Natural killer cell (primary cell): ENCODE measurements around the gene RBFOX2. TPM values are rescaled to one million over a fixed set of nuclear protein-coding genes. Genes with fewer than 3 reads are reported as not detected.

Experiments used
- ATAC-seq, 3 donors: fragments of 150-1000 bp in 2 of 3; fragments of 200-7000 bp in 1 of 3; cut with Tn5 transposase; 1 replicate in 1 of 3; 2 replicates in 2 of 3; pipeline ENCODE4 v1.10.0; 2021; ENCODE audit warnings: mild to moderate bottlenecking in 2 of 3, moderate library complexity in 2 of 3
- DNase-seq, 2 donors: peaks; one replicate each; pipeline versions ENCODE4 v3.0.0 to v3.0.0-alpha.2; 2013 to 2021; ENCODE audit warnings: mixed read lengths in 1 of 2
- H3K27ac ChIP-seq: one replicate; pipeline ENCODE4 v1.5.1; 2013; ENCODE audit warnings: mild to moderate bottlenecking, low read length
- H3K27me3 ChIP-seq: one replicate; pipeline ENCODE4 v1.6.1; 2013; ENCODE audit warnings: low read length; ENCODE audit not compliant: control insufficient read depth, insufficient read depth
- H3K36me3 ChIP-seq: one replicate; pipeline ENCODE4 v1.6.1; 2013; ENCODE audit warnings: low read length; ENCODE audit not compliant: control insufficient read depth, insufficient read depth
- H3K4me1 ChIP-seq: one replicate; pipeline ENCODE4 v1.6.1; 2013; ENCODE audit warnings: low read length; ENCODE audit not compliant: control insufficient read depth, insufficient read depth
- H3K4me3 ChIP-seq: one replicate; pipeline ENCODE4 v1.5.1; 2013; ENCODE audit warnings: low read length
- H3K9me3 ChIP-seq: one replicate; pipeline ENCODE4 v1.6.1; 2013; ENCODE audit warnings: low read length; ENCODE audit not compliant: control insufficient read depth, insufficient read depth
- H3K27ac Mint-ChIP-seq, 2 donors: one replicate each; pipeline ENCODE4 v1.8.0; 2022; ENCODE audit warnings: mild to moderate bottlenecking in 2 of 2, mixed read lengths in 2 of 2, moderate library complexity in 1 of 2
- H3K27me3 Mint-ChIP-seq, 2 donors: one replicate each; pipeline ENCODE4 v1.8.0; 2022; ENCODE audit warnings: low read depth in 2 of 2, mixed read lengths in 2 of 2
- H3K36me3 Mint-ChIP-seq: one replicate; pipeline ENCODE4 v1.8.0; 2022; ENCODE audit warnings: mixed read lengths
- H3K4me1 Mint-ChIP-seq, 2 donors: one replicate each; pipeline ENCODE4 v1.8.0; 2022; ENCODE audit warnings: mixed read lengths in 2 of 2
- H3K4me3 Mint-ChIP-seq: one replicate; pipeline ENCODE4 v1.8.0; 2022; ENCODE audit warnings: mild to moderate bottlenecking, moderate library complexity, mixed read lengths
- H3K9me3 Mint-ChIP-seq, 2 donors: one replicate each; pipeline ENCODE4 v1.8.0; 2022; ENCODE audit warnings: mixed read lengths in 2 of 2
- WGBS: methylation state at CpG from one replicate; pipeline ENCODE4 v1.1.7; 2013; ENCODE audit warnings: missing lambda C conversion rate; ENCODE audit not compliant: insufficient coverage; 5-methylcytosine and 5-hydroxymethylcytosine counted together
- intact Hi-C: fragments of 100-400 bp; cut with micrococcal nuclease; formaldehyde crosslinking; loops from one replicate; pipeline ENCODE4 v1.14.2; 2022
- total RNA-seq, 4 donors: library from RNA; stranded (reverse); fragments of 120-200 nt in 1 of 4; gene quantifications; one replicate each; pipeline versions ENCODE4 v1.2.3 to v1.2.4, GENCODE V29; 2013 to 2022
- TF ChIP-seq, protein P1 (sequence below): fragments of 200-600 bp; IDR thresholded peaks from one replicate; pipeline ENCODE4 v1.8.0; 2022; ENCODE audit warnings: antibody characterized with exemption

Gene RBFOX2
- total RNA-seq, 3 donors from 2014 or later (not counting 1 experiment from before 2014, with no cell fraction given) = 1.0 to 4.7 (median 3.0) TPM

DNA sequence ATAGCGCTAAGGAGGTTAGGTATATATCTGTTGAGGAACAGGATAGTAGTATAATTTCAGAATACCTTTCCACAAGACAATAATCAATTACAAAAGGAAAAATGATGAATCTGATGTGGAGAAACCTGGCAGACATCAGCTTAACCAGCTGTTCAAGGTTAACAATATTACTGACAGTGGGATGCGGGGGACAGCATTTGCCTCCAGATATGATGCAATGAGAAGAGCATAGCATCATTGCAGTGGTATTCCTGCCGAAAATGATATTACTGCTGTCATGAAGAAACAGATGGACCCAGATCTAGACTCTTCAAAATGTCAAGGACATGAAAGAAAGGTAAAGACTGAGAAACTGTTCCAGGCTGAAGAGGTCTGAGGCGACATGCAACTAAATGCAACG lies 49.7 kb downstream of the RBFOX2 start:
- H3K9me3 ChIP-seq = no peaks in the 10 kb centered on the region
- intact Hi-C loops = no loop called here
- no peaks in the 10 kb centered on the region for H3K27me3 ChIP-seq
- no peaks in the 10 kb centered on the region for H3K36me3 ChIP-seq
- TF ChIP-seq, protein P1, sequence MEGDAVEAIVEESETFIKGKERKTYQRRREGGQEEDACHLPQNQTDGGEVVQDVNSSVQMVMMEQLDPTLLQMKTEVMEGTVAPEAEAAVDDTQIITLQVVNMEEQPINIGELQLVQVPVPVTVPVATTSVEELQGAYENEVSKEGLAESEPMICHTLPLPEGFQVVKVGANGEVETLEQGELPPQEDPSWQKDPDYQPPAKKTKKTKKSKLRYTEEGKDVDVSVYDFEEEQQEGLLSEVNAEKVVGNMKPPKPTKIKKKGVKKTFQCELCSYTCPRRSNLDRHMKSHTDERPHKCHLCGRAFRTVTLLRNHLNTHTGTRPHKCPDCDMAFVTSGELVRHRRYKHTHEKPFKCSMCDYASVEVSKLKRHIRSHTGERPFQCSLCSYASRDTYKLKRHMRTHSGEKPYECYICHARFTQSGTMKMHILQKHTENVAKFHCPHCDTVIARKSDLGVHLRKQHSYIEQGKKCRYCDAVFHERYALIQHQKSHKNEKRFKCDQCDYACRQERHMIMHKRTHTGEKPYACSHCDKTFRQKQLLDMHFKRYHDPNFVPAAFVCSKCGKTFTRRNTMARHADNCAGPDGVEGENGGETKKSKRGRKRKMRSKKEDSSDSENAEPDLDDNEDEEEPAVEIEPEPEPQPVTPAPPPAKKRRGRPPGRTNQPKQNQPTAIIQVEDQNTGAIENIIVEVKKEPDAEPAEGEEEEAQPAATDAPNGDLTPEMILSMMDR = no peak
- no peak overlapping the region for H3K27ac Mint-ChIP-seq
- no peak overlapping the region for H3K4me3 ChIP-seq
- 97% methylated on average over 4 of the region's 5 CpGs for WGBS
- H3K4me1 Mint-ChIP-seq = no peaks in the 10 kb centered on the region
- H3K4me1 ChIP-seq = no peaks in the 10 kb centered on the region
- peaks cover 31 to 50% of the 10 kb centered on the region in 2 donors for H3K27me3 Mint-ChIP-seq
- H3K36me3 Mint-ChIP-seq = no peaks in the 10 kb centered on the region
- ATAC-seq (no peak), DNase-seq (no peak)
- no peak overlapping the region for H3K27ac ChIP-seq
- no peaks in the 10 kb centered on the region for H3K9me3 Mint-ChIP-seq
- no peak overlapping the region for H3K4me3 Mint-ChIP-seq

DNA sequence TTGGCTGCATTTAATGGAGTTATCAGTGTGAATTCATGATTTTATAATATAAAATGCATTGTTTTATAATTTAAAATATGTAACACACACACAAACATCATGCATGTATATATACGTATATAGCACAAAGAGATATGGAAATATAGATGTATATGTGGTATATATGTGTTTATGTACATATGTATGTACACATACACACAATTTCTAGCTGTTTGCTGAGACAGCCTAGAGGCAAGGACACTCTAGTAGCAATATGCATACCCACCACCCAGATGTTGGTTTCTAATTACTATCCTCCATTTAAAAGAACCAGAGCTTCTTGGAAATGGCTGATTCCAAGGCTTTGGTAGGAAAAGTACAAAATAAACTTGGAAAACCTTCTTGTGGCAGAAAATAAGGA lies 50.4 kb downstream of the RBFOX2 start:
- H3K4me1 ChIP-seq = no peaks in the 10 kb centered on the region

DNA sequence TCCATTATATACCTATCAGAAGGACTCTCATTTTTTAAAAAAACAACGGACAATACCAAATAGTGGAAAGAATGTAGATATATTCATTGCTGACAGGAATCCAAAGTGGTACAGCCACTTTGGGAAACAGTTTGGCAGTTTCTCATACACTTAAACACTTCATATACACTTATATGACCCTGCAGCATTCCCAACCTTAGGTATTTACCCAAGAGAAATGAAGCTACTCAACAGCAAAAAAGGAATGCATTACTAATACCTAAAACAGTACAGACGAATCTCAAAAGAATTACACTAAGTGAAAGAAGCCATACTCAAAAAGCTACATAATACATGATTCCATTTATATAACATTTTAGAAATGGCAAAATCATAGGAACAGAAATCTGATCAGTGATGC lies 51.5 kb downstream of the RBFOX2 start:
- intact Hi-C loops = no loop called here
- DNase-seq (no peak), ATAC-seq (no peak)
- Histone ChIP-seq H3K4me1 (no peaks in the 10 kb centered on the region), H3K4me3 (no peak overlapping the region), H3K27ac (no peak overlapping the region), H3K36me3 (no peaks in the 10 kb centered on the region), H3K27me3 (no peaks in the 10 kb centered on the region), H3K9me3 (no peaks in the 10 kb centered on the region)
- Mint-ChIP-seq H3K27ac (no peak overlapping the region), H3K36me3 (no peaks in the 10 kb centered on the region), H3K4me3 (no peak overlapping the region), H3K4me1 (no peaks in the 10 kb centered on the region), H3K27me3 (peaks cover 25 to 36% of the 10 kb centered on the region in 2 donors), H3K9me3 (no peaks in the 10 kb centered on the region)
- 50% methylated on average over 1 of the region's 2 CpGs for WGBS
- TF ChIP-seq, protein P1 = no peak

More for the DNA sequence above, 50.4 kb downstream of the RBFOX2 start:
- H3K4me3 ChIP-seq = no peak overlapping the region
- Mint-ChIP-seq H3K27ac (no peak overlapping the region), H3K27me3 (peaks cover 29 to 47% of the 10 kb centered on the region in 2 donors), H3K4me3 (no peak overlapping the region), H3K36me3 (no peaks in the 10 kb centered on the region), H3K4me1 (no peaks in the 10 kb centered on the region), H3K9me3 (no peaks in the 10 kb centered on the region)
- H3K27me3 ChIP-seq = no peaks in the 10 kb centered on the region
- no peaks in the 10 kb centered on the region for H3K36me3 ChIP-seq
- no peaks in the 10 kb centered on the region for H3K9me3 ChIP-seq
- no peak for ATAC-seq
- WGBS = no CpG with 5 or more reads among the region's 1 CpG
- TF ChIP-seq, protein P1 = no peak
- no peak overlapping the region for H3K27ac ChIP-seq
- DNase-seq = no peak
- intact Hi-C loops = no loop called here

DNA sequence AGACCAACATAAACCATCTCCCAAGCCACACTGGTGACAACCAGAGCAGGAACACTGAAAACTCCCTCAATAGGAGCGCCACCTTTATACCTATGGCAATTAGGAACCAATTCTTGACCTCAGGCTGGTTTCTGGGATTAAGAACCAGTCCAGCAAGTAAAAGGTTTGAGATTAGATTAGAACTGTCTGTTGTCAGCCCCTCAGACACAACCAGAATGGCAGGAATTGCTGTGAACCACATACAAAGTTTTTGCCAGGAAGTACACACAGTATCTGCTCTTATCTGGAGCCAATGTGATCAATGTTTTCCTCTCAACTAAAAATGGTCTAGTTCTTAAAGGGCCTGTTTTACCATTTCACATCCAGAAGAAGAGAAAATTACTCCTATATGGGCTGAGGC lies 55.2 kb downstream of the RBFOX2 start:
- Histone ChIP-seq H3K36me3 (no peaks in the 10 kb centered on the region), H3K27me3 (no peaks in the 10 kb centered on the region), H3K27ac (no peak overlapping the region), H3K9me3 (no peaks in the 10 kb centered on the region), H3K4me3 (no peak overlapping the region), H3K4me1 (no peaks in the 10 kb centered on the region)
- Mint-ChIP-seq H3K9me3 (no peaks in the 10 kb centered on the region), H3K27ac (no peak overlapping the region), H3K27me3 (peaks cover 14 to 19% of the 10 kb centered on the region in 2 donors), H3K36me3 (no peaks in the 10 kb centered on the region), H3K4me3 (no peak overlapping the region), H3K4me1 (no peaks in the 10 kb centered on the region)
- no peak for DNase-seq
- no peak for ATAC-seq
- intact Hi-C loops = no loop called here
- TF ChIP-seq, protein P1 = no peak
- WGBS = 50% methylated on average over 1 of the region's 1 CpG
